Kasumi-1 (cell line): Measurements from ENCODE around the gene SLC1A3.
A peak's percentile ranks its signal among the peaks of the same experiment; 100 is the strongest.
"Not testable (repeated sequence)": the region's sequence is repeated elsewhere in the genome, so short reads cannot be mapped to it uniquely, and the experiment has no call there.

Experiments
- DNase-seq, 2 experiments: peaks; one replicate each; lab custom pipeline; 2025; lab: John Stamatoyannopoulos, UW

The SLC1A3 gene

DNA sequence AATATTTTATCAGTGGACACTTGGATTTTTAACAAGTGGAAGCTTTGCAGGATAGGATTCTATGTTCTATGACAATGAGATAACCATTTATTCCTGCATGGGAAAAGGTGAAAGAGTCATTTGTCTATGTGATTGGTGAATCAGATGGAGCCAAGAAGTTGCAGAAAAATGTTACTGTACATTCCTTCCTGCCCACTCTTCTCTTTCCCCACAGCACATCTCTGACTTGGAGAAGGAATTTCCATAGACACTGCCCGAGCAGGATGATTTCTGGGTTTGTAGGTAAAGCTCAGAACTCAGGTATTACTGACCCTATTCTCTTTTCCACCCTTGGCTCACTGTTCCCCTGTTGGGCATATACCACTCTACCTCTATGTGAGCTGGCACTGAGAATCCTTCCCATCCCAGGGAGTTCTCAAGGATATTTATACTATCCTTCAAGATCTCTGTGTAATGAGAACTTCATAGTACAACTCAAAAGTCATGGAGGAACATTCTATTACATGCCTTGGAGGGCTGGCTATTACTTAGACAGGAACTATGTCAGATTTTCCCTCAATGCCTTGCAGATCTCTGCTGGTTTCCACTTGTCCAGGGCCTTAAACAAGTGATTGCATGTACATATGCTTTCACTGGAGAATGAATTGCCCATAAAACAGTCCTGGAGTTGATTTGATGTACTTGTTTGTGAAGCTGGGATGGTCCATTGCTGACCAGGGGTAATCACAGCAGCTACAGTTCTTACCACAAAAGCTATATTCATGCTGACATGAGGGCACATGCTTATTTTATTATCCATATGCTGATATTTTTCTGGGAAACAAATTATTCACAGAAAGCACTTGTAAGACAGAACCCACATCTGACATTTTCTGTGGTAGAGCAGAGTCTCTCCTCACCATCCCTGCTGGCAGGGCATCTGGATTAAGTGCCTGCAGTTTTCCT lies 24.1 kb downstream of the SLC1A3 start:
- no peak for DNase-seq

DNA sequence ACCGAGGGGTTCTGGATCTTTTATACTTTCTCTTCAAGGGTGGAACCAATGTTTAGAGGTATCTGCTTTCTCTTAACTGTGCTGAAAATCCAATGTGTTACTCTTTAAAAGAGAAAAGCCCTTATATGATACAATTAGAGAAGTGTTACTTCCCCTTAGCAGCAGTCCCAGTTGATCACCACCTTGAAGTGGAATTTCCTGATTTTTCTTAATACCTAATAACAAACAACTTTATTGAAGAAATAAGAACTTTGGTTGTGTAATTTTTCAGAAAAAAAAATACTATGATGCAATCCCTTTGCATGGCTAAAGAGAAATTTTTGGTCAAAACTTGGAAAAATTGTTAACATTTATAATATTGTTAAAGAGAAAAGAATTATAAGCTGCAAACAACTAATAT lies 24.7 kb downstream of the SLC1A3 start:
- DNase-seq: peak in 1 of 2 experiments; percentile 3

DNA sequence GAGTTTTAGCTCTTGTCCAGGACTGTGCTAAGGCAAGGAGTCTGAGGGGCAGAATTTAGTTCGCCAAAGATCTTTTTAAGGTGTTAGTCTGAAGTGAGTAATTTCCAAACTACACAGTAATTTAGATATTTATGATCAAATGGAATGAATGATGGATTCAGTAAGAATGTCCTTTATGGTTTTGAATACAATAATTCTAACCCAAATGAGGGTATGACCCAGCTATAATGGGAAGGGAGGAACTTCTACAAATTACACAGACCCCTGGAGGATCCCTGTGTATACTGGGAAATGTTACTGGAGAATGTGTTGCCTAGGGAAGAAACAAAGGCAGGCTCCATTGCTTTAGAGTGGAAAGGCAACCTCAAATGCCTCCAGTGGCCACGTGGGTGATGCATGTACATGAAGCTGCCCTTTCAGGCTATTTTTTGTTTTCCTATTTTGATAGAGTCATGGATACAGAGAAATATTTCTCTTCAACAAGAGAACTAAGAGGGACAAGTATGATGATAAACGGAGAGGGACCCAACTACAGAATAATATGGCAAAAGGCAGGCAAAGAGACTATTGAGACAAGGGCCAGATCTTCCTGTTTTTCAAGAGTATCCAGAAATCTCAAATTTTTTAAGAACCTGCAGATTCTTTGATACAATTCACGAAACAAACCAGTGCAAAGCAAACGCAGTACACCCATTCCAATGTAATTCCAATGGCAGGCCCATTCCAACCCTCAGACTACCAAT lies 25.4 kb downstream of the SLC1A3 start:
- DNase-seq: no peak

DNA sequence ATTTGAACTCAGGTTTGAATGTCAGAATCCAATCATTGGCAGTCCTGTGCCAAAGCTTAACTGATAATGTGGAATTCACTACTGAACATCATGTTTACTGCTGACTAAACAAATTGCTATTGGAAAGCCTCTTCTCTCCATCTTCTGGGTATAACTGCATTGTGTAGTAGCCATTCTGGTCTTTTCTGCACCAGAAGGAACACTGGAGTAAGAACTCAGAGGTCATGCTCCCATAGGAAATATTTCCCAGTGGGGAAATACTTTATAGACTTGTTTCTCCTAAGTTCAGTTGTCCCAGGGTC lies 25.9 kb downstream of the SLC1A3 start:
- no peak for DNase-seq

DNA sequence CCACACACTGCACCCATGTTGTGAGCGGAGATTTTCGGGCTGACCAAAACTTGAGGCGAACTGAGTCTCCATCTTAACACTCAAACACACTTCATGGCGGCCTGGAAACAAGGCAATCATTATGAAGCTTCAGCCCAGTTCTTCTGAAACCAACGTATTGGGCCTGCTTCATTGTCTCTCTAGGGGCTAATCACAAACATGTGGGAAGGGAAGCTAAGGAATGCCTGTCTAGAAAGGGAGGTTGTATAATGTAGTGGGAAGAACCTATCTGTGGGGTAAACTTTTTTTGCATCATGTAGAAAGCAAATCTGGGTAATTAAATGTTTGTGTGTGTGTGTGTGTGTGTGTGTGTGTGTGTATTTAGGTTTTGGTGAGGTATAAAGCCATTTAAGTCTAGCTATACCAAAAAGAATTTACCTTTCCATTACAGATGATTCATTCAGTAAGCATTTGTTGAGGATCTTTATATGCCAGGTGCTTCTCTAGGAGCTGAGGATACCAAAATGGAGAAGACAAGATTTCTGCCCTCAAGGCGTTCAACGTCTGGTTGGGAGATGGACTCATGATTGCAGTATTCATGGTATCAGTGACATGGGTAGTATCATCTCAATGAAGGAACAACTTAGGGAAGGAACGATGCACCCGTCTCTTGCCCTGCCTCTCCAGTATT lies 29.4 kb downstream of the SLC1A3 start:
- no peak for DNase-seq

DNA sequence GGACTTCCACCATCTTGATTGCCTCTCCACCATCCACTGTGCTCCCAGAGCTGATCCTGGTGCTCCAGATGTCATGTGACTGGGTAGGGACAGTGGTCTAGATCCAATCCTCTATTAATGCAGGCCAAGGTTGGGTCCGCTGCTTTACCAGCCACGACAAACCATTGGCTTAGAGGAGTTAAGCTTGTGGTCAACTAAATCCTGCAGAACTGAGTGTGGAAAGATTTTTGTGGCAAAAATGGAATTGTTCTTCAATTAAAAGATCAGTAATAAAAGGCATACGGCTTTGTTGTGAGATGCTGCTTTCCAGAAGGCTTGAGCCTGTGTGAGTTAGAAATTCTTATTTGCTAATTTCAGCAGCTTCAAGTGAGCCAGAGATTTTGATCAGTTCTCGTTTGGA lies 30.7 kb downstream of the SLC1A3 start:
- no peak for DNase-seq

DNA sequence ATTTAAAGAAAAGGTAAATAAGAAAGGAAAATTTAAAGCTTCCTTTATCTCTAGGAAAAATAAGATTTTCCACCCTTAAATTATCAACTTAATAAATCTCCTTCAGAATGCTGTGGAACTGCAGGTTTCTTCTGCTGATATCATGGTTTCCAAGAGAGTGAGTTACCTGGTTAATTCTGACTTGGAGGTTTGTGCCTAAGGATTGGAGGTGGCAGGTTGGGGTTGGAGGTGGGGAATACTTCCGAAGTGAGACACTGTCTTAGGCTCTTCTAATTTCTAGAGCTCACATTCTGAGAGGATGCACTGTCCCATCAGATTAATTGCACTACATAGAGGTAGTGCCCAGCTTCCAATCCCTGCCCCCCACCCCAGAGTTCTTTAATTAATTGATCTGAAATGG lies 31.1 kb downstream of the SLC1A3 start:
- no peak for DNase-seq

DNA sequence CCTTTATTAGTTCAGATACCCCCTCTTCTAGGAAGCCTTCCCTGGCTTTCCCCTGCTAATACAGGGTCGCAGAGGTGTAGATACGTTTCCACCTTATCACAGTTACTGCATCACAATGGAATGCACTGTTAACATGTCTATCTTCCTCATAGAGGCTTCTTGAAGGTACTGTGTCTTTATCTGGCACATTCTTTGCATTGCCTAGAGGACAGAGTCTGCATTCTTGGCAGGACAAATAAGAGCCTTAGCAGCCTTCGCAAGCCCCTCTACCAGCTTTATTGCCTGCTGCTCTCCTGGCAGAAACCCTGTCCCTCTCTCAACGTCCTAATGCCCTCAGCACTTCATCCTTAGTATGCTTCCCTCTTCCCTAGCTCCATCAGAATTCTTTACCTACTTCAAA lies 31.6 kb downstream of the SLC1A3 start:
- no peak for DNase-seq

DNA sequence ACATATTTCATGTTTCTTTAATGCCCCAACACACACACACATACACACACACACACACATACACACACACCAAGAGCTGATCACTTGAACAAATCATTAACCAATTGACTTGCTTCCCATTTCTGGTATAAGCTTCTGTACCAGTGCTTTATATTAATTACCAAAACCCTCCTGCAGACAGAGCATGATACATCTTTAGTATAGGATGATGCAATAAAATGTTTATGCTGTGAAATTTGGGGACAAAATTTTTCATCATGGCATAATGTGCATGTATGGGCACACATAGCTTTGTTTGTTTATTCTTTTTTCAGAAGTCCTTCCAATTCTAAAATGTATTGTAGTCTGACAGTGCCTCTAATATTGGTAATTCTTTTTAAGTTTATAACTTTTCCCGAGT lies 34.5 kb downstream of the SLC1A3 start:
- DNase-seq: no peak

DNA sequence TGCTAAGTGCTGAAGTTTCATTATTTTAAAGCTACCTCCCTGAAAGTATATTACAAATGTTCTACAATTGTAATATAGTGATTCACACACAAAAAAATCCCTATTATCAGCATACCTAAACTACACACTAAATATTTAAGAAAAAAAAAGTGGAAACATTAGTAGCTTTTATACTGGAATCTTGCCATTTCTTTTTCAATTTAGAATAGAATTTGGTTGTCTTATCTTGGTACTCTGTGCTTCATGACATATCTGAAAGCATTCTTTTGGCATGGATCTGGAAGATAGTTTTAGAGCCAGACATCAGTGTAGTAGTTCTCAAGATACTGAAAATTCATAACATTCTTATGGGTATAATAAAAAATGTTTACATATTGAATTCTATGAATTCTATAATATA lies 35.0 kb downstream of the SLC1A3 start:
- DNase-seq: no peak

DNA sequence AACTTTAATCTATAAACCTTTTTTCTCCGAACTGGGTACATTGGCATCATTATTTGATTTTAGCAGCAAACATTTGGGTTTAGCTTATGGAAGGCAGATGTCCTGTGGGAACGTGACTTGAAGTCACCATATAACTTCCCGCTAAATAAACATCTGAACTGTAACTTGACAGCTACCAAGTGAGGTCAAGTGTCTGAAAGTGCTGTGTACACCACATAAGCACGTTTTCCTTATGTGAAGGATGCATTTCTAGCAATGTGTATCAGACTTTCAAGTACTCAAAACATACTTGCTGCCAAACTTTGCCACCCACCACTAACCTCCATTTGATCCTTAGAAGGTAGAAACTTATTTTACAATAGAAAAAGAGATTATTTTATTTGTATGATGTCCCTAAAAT lies 35.7 kb downstream of the SLC1A3 start:
- DNase-seq: no peak

DNA sequence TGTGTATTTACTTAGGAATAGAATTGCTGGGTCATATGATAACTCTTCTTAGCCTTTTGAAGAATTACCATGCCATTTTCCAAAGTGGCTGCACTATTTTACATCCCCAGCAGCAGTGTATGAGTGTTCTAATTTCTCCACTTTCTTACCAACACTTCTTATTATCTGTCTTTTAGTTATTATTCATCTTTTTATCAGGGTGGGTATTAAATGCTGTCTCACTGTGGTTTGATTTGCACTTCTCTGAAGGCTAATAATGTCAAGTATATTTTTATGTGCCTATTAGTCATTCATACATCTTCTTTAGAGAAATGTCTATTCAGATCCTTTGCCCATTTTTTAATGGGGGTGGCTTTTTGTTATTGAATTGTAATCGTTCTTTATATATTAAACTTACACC lies 36.8 kb downstream of the SLC1A3 start:
- DNase-seq: no peak

DNA sequence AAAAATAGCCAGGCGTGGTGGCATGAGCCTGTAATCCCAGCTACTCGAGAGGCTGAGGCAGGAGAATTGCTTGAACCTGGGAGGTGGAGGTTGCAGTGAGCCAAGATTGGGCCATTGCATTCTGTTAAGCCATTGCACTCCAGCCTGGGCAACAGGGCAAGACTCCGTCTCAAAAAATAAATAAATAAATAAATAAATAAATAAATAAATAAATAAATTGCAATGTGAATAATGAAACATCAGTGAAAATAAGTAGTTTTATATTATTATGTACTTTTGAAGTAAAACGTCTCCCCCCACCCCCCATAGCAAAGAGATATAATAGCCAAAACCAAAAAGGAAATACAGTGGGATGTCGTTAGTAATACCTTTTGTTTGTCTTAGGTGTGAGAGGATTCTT lies 37.4 kb downstream of the SLC1A3 start:
- not testable (repeated sequence) for DNase-seq

DNA sequence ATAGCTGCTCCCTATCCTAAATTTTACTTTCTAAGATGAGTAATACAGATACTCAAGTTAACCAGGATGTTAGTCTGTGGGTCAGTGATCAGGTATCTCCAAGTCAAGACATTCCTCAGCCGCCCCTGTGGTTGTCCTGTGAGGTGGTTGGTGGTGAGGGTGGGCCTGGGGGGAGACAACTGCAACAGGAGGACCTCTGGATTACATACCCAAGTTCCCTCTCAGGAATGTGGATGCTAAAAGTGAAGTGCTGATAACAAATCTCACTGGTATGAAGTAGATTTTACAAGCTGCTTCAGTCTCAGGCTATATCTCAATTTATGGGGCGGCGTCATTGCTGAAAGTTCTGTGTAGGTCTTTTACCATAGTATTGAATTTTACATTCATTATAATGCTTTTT lies 38.3 kb downstream of the SLC1A3 start:
- no peak for DNase-seq

DNA sequence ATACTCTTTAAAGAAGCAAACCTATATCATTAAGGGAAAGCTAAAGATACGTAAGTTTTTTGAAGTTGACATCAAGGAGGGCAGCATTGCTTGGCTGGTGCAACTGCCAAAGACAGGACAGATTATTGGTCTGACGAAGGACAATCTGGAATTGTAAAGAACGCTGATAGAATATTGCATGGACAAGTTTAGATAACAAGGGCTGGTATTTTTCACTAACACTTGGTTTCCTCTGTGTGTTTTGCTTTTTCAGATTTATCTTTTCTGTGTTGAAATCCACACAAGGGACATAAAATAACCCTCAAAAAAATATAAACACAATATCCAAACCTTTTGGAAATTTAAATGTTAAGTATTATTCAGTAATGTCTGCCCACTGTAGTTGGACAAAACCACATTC lies 39.7 kb downstream of the SLC1A3 start:
- no peak for DNase-seq

DNA sequence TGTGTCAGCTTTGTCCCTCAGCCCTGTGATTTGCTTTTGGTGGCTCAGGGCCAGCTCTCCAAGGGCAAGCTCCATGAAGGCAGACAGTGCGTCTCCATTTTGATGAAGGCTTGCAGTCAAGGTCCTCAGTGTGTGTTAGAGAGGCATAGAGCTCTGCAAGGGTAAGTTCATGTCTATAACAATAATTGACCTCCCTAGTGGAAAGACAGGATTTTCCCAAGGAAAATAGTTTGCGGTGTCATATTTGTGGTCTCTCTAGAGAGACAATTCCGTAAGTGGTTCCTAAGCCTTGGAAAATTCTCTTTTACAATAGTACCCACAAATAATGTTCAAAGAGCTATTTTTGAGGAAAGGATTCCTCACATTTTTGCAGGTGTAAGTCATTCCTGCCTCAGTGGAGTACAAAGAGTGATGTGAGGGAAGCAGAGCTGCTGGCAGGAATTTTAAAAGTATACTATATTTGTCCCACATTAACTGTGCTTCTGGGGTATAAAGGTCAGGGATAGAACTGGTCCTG lies 40.2 kb downstream of the SLC1A3 start:
- DNase-seq: no peak

DNA sequence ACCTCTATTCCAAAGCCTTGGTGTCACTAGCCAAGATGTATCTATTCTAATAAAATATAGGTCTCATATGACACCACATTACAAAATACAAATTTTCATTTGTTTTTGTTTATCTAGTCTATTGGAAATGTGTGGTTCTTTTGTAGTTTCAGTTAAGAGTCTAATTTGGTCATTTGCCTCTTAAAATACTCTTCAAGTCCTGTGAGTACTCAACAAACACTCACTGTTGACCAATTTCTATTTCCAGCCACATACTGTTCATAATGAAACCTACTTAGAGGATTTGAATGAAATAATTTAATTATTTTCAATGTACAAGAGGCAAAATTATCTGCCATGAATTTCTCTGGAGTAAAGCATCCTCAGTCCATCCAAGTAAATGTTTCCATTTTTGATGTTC lies 40.6 kb downstream of the SLC1A3 start:
- DNase-seq: no peak

DNA sequence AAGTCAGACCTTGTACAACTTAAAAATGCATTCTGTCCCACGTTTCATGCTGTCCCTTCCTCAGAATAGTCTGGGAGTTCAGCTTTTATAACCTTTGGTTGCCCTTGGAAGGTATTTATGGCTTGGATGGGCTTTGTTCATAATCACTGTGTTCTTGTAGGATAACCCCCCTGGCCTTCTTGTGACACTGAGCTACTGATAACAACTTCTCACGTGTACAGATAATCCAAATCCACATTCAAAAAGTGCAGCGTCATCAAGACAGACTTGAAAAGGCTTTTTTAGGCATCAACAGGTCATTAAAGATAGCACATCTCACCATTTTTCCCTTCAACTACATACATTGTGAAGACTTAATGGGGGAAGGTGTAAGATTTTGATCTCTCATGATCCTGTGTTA lies 42.0 kb downstream of the SLC1A3 start:
- no peak for DNase-seq

DNA sequence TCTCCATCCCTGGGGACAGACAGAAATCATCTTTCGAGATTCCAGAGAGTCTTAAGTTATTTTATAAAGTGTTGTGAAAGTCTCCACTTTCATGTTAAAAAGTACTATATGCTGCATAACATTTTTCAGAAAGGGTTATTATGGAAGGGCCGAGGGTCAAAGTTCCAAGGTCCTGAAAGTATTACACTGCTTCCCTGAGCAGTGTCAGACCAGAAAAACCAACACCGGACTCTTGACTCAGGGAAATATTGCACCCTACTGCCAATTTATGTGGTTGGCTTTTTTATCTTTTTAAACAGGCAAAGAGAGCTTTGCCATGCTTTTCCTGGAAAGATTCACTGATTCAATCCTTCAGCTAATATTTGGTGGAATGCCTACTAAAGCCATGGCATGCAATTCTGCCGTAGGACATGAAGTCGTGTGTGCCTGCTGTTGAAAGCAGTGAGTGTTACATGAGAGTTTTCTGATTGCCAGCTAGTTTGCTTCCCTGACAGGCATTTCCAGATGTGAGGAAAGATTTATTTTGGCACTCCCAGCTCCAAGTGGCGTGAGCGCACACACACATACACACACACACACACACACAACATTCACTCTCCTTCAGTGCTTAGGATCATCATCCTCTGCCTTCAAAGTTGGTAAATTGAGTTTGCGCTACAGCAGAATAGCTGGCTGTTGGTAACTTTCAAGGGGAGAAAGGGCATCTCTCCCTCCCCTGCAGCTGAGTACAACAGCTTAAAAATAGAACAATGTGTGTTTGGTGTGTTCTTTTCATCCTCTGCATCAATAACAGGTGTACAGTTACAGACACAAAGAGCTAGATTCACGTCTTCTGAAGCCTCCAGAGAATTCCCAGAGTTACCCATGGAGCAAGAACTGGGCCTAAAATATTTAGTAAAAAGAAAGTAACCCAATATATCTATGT lies 45.6 kb downstream of the SLC1A3 start:
- no peak for DNase-seq

DNA sequence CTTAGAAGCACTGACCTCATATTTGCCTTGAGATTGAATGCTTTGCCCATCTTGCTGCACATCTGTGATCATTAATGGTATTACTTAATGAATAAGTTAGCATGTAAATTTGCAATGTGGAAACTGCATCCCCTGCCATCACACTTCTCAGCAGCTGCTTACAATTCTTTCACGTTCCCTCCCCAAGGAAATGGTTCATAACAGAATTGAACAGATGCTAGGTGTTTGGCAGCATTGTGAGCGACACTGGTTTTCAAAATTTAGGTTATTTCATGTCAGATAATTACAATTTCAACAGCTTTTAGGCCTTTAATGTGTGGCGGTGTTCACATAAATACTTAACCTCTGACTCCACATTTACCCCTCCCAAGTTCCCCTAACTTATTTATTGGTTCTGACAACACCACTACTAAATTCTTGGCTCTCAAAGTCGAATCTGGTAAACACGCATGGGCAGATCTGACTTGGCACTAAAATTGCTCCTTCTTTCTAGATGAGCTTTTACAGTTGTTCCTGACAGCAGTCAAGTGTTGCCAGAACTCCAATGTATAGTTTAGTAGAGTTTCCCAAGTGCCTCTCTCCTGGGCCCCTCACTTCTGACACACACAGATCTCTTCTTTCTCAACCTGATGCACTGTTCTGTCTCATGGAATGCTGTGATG lies 46.8 kb downstream of the SLC1A3 start:
- no peak for DNase-seq

DNA sequence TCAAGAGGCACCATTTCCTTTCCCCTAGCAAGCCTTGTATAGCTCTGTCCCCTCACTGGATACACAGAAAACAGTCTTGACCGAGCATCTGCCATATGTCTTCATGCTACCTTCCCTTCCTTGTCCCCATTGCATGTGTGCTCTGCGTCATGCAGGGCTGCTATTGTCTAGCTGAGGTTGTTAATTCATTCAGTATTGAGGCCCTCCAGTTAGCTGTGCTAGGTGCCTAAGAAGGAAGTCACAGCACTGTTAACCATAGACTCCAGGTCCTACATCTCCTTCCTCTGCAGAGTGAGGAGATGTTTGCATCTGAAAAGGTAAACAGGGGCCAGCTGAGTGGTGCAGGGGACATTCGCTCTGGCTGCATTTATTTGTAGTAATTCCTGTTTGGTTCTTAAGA lies 48.2 kb downstream of the SLC1A3 start:
- DNase-seq: no peak
